HG03139 (cell line): ENCODE data around the gene RFPL4A.
"Not testable (repeated sequence)": the region's sequence is repeated elsewhere in the genome, so short reads cannot be mapped to it uniquely, and the experiment has no call there.

ENCODE experiments used
- ATAC-seq: cut with Tn5 transposase; IDR thresholded peaks from one replicate; pipeline ENCODE4 v1.9.1; 2021; ENCODE audit not compliant: unreplicated experiment

The RFPL4A gene

GRCh38 chr19:55758797-55759196 lies at the start of gene RFPL4A:
Gene RFPL4A, plus strand, starts transcription at chr19:55759097. Its CDS starts 2,704 bp downstream, at chr19:55761801.
- not testable (repeated sequence) for ATAC-seq

GRCh38 chr19:55711719-55712118 lies 47.2 kb upstream of the RFPL4A start:
- no peak for ATAC-seq

- ATAC-seq, result no peak
Observed at GRCh38 chr19:55712804-55713631, 45.9 kb upstream of the RFPL4A start.

GRCh38 chr19:55716531-55716930 lies 42.4 kb upstream of the RFPL4A start:
- ATAC-seq, result no peak

GRCh38 chr19:55717251-55717650 lies 41.6 kb upstream of the RFPL4A start:
- no peak for ATAC-seq

GRCh38 chr19:55717879-55718711 lies 40.8 kb upstream of the RFPL4A start:
- not testable (repeated sequence) for ATAC-seq

- ATAC-seq, result no peak
Observed at GRCh38 chr19:55720214-55720746, 38.6 kb upstream of the RFPL4A start.

- no peak for ATAC-seq
Observed at GRCh38 chr19:55720801-55721200, 38.1 kb upstream of the RFPL4A start.

GRCh38 chr19:55723491-55723890 lies 35.4 kb upstream of the RFPL4A start:
- ATAC-seq, result no peak

GRCh38 chr19:55730378-55730777 lies 28.5 kb upstream of the RFPL4A start:
- ATAC-seq, result not testable (repeated sequence)

GRCh38 chr19:55738302-55738701 lies 20.6 kb upstream of the RFPL4A start, which contains the start of gene NLRP9:
Gene NLRP9, minus strand, starts transcription at chr19:55738402. Its CDS starts 28 bp downstream, at chr19:55738374.
- ATAC-seq, result no peak

- no peak for ATAC-seq
Observed at GRCh38 chr19:55750715-55751114, 8.2 kb upstream of the RFPL4A start.

GRCh38 chr19:55753401-55753800 lies 5.5 kb upstream of the RFPL4A start:
- no peak for ATAC-seq

- not testable (repeated sequence) for ATAC-seq
Observed at GRCh38 chr19:55756808-55757207, 2.1 kb upstream of the RFPL4A start.

GRCh38 chr19:55766466-55766865 lies 7.6 kb downstream of the RFPL4A start:
- ATAC-seq, result no peak

- ATAC-seq, result not testable (repeated sequence)
Observed at GRCh38 chr19:55768818-55769217, 9.9 kb downstream of the RFPL4A start, which contains the start of gene RFPL4AL1. Gene RFPL4AL1, plus strand, starts transcription at chr19:55769118. Its CDS starts 2,687 bp downstream, at chr19:55771805.

GRCh38 chr19:55769632-55770031 lies 10.7 kb downstream of the RFPL4A start:
- not testable (repeated sequence) for ATAC-seq

- ATAC-seq, result no peak
Observed at GRCh38 chr19:55777528-55777927, 18.6 kb downstream of the RFPL4A start.

GRCh38 chr19:55778331-55778730 lies 19.4 kb downstream of the RFPL4A start:
- no peak for ATAC-seq

GRCh38 chr19:55781112-55781511 lies 22.2 kb downstream of the RFPL4A start:
- ATAC-seq, result no peak

GRCh38 chr19:55795021-55795420 lies 36.1 kb downstream of the RFPL4A start:
- no peak for ATAC-seq
